ENCODE measurements around the gene LRIT1. TPM values are rescaled to one million over a fixed set of nuclear protein-coding genes. Genes with fewer than 3 reads are reported as not detected.
A peak's percentile ranks its signal among the peaks of the same experiment; 100 is the strongest.

The LRIT1 gene
- total and polyA plus RNA-seq, 5 experiments from 2014 or later = not detected

DNA sequence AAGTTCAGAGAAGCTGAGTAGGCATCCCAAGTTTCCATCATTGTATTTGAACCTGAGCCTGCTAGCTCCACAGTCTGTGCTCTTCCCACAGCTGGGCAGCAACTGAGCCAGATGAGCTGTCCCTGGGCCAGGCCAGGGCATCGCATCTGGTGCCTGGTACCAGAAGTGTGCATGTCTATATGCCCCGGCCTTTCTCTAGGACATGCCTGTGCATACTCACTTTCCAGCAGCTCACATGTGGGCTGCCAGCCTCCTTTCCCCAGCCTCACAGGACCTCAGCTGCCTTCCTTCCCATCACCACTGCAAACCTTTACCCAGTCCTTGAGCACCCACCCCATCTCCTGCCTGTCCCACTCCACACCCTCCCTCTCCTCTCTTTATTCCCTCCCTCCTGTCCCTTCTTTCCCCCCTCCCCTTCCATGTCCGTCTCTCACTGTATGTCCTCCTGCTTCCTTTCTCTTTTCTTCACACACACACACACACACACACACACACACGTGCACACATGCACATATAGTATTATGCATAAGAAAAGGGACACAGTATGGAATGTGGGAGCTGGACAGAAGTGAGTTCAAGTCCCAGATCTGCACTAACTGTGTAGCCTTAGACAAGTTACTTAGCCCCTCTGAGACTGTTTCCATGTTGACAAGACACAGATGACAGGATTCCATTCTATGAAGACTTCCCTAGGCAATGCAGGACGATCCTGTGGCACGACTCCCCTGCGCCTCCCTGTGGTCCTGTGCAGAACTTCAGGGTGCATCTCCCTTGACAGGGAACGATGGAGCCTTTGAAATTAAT, 36.1 kb downstream of the LRIT1 start:
- ATAC-seq (peak; percentile 72 to 82), DNase-seq (peak; percentile 34 to 81 (median 64))
- Mint-ChIP-seq H3K36me3 (no peaks in the 10 kb centered on the region), H3K4me3 (no peak overlapping the region), H3K27ac (peak overlapping the region in 3 of 10 donors; percentile 9 to 46 (median 16)), H3K4me1 (peaks cover 0 to 4% (median 2%) of the 10 kb centered on the region in 4 donors), H3K27me3 (peaks cover 3 to 13% (median 7%) of the 10 kb centered on the region in 5 donors), H3K9me3 (no peaks in the 10 kb centered on the region)
- POLR2A ChIA-PET = interaction anchor here (0.8 kb wide), 1 partner anchor 27 kb away, joined by 4 read pairs; no protein-coding TSS in a partner anchor

DNA sequence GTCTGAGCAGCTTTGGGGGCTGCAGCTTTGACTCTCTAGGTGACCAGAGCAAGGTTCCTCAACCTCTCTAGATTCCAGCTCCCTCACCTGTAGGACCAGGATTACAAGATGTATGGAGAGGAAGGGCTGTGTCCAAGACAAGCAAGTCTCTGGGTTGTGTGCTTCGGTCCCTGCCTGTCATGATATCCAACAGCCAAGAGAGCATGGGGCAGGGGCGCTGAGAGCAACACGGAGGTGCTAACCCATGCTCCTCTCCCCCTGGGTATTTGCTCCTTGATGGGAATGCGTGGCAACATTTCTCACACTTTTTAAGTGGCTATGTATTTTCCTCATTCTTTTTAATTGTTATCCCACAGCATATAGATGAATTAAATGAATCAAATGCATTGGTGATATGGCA, 36.7 kb downstream of the LRIT1 start:
- DNase-seq (no peak), ATAC-seq (no peak)
- Mint-ChIP-seq H3K4me1 (peaks cover 0 to 4% (median 2%) of the 10 kb centered on the region in 4 donors), H3K27ac (peak overlapping the region in 2 of 10 donors; percentile 16 to 49), H3K9me3 (no peaks in the 10 kb centered on the region), H3K36me3 (no peaks in the 10 kb centered on the region), H3K4me3 (no peak overlapping the region), H3K27me3 (peaks cover 3 to 13% (median 7%) of the 10 kb centered on the region in 5 donors)
- POLR2A ChIA-PET = interaction anchor here (0.8 kb wide), 1 partner anchor 28 kb away, joined by 4 read pairs; no protein-coding TSS in a partner anchor

DNA sequence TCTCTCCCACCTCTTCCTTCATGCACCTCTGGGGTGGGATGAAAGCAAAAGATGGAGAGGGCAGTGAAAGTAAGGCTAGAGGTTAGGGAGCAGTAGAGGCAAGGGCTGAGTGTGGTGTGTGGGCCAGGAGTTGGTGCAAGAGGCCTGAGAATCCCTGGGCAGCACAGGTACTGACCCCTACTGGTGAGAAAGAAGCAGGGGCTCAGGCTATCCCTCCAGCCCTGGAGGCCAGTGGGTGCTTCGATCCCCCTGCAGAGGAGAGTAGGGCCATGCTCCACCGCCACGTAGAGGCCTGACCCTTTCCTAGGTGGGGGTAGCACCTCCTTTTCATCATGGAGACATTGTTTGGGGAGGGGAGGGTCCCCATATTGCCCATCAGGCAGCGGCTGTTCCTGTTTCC, 37.2 kb downstream of the LRIT1 start:
- Mint-ChIP-seq H3K27ac (no peak overlapping the region), H3K4me1 (peaks cover 0 to 4% (median 2%) of the 10 kb centered on the region in 4 donors), H3K36me3 (no peaks in the 10 kb centered on the region), H3K4me3 (no peak overlapping the region), H3K9me3 (no peaks in the 10 kb centered on the region), H3K27me3 (peaks cover 3 to 13% (median 7%) of the 10 kb centered on the region in 5 donors)
- DNase-seq (no peak), ATAC-seq (no peak)
- POLR2A ChIA-PET = no interaction called here

DNA sequence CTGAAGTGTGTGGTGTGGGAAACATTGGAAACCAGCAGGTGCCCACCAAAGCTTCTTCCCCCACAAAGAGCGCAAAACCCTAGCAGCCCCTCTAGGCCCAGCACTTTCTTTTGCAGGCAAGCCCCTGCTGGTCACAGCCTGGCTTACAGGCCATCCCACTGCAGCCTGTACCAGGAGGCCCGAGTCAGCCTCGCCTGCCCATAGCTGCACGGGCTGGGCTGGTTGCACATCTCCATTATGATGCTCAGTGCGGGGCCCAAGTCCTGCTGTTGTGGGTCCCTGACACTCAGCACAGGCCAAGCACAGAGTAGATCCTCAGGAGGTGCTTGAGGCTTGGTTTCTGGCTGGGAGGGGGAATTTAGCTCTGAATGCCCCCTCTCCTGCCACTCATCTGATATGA, 39.0 kb downstream of the LRIT1 start:
- peaks cover 0 to 4% (median 2%) of the 10 kb centered on the region in 4 donors for H3K4me1 Mint-ChIP-seq
- no peak for DNase-seq
- POLR2A ChIA-PET = no interaction called here

GRCh38 chr10:84201682-84202081, 39.7 kb downstream of the LRIT1 start:
- POLR2A ChIA-PET = no interaction called here

More for the DNA sequence above, 39.0 kb downstream of the LRIT1 start:
- H3K9me3 Mint-ChIP-seq = no peaks in the 10 kb centered on the region
- ATAC-seq = no peak
- H3K27me3 Mint-ChIP-seq = peaks cover 3 to 16% (median 8%) of the 10 kb centered on the region in 5 donors
- H3K27ac Mint-ChIP-seq = peak overlapping the region in 1 of 10 donors; percentile 75
- H3K4me3 Mint-ChIP-seq = no peak overlapping the region
- H3K36me3 Mint-ChIP-seq = no peaks in the 10 kb centered on the region

DNA sequence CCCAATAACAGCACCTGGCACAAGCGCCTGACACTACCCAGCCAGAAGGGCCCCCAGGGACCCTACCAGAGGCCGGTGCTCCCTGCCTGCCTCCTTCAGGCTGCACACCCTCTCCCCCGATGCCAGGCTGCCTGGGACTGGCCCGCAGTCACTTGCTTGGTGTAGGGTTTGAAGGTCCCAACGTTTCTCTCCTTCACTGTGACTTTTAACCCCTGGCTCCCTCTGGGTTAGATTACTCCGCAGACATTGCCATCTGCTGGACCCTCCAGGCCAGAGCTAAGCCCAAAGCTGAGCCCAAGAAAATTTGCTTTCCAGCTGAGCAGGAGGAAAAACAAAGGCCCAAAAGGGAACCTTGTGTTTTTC, 40.1 kb downstream of the LRIT1 start:
- Mint-ChIP-seq H3K4me3 (no peak overlapping the region), H3K27ac (no peak overlapping the region), H3K9me3 (no peaks in the 10 kb centered on the region), H3K36me3 (no peaks in the 10 kb centered on the region), H3K27me3 (peaks cover 3 to 19% (median 6%) of the 10 kb centered on the region in 5 donors), H3K4me1 (peaks cover 0 to 6% (median 2%) of the 10 kb centered on the region in 4 donors)
- POLR2A ChIA-PET = no interaction called here
- DNase-seq (no peak), ATAC-seq (no peak)

More at GRCh38 chr10:84201682-84202081, 39.7 kb downstream of the LRIT1 start:
- peaks cover 0 to 4% (median 2%) of the 10 kb centered on the region in 4 donors for H3K4me1 Mint-ChIP-seq
- no peak overlapping the region for H3K27ac Mint-ChIP-seq
- no peak for DNase-seq
- no peaks in the 10 kb centered on the region for H3K9me3 Mint-ChIP-seq
- H3K27me3 Mint-ChIP-seq = peaks cover under 1 to 16% (median 5%) of the 10 kb centered on the region in 5 donors
- H3K4me3 Mint-ChIP-seq = no peak overlapping the region
- no peak for ATAC-seq
- H3K36me3 Mint-ChIP-seq = no peaks in the 10 kb centered on the region

DNA sequence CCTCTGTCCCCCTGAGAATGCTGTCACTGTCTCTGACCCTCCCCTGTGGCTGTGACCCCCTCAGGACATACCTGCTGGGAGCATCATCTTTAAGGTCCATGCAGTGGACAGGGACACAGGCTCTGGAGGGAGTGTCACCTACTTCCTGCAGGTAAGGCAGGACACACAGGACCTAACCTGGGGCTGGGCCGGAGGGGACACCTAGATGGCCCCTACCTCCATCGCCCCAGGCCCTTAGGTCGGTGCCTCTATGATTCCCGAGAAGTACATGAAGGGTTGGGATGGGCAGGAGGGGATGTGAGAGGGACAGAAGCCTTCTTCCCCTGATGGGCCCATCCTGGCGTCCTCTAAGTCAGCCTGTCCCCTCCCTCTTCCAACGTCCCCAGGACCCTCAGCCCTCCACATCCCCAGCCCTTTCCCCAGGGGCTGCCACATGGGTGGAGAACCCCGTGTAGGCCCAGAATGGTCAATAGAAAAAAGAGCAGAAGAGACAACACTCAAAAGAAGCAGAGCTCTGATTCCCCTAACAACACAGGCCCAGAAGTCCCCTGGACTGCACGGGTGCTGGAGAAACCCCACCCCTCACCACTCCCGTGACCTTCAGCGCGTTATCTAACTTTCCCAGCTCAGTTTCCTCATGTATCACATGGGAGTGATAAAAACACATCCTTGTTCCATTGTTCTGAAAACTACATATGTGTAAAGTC, 40.7 kb downstream of the LRIT1 start:
- no peak for ATAC-seq
- H3K4me3 Mint-ChIP-seq = no peak overlapping the region

DNA sequence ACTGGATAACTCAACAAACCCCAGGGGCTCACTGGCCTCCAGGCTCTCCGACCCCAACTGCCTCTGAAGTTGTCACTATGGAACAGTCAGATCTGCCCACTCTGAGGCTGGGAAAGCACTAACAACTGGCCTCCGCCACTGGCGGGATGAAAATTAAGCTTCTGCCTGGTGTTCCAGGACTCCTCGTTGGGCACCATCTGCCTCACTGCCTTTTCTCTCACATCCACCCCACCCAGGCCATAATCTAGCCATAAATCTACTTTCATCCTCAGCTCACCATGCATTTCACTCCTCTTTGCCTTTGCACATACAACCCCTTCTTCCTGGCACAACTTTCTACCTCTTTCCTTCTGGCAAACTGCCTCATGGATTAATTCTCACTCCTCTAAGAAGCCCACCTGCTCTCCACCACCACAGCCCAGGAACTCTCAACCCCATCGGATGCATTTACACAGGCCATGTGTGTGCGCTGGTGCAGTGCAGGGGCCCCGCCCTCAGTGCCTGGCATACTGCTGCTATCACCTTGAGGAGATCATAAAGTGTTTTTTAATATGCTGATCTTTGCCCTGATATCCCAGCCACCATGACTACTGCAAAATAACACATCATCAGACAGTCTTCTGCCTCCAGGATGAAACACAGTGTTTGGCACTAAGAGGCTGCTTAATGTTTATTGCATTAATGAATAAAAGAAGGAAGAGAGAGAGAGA, 43.0 kb downstream of the LRIT1 start:
- POLR2A ChIA-PET = no interaction called here
- no peak overlapping the region for H3K4me3 Mint-ChIP-seq
- peak overlapping the region in 1 of 10 donors; percentile 35 for H3K27ac Mint-ChIP-seq

More for the DNA sequence above, 40.7 kb downstream of the LRIT1 start:
- DNase-seq = no peak
- H3K36me3 Mint-ChIP-seq = no peaks in the 10 kb centered on the region
- H3K9me3 Mint-ChIP-seq = no peaks in the 10 kb centered on the region
- H3K27me3 Mint-ChIP-seq = peaks cover 3 to 24% (median 11%) of the 10 kb centered on the region in 5 donors
- no peak overlapping the region for H3K27ac Mint-ChIP-seq
- peaks cover 0 to 4% (median 2%) of the 10 kb centered on the region in 4 donors for H3K4me1 Mint-ChIP-seq
- POLR2A ChIA-PET = no interaction called here

DNA sequence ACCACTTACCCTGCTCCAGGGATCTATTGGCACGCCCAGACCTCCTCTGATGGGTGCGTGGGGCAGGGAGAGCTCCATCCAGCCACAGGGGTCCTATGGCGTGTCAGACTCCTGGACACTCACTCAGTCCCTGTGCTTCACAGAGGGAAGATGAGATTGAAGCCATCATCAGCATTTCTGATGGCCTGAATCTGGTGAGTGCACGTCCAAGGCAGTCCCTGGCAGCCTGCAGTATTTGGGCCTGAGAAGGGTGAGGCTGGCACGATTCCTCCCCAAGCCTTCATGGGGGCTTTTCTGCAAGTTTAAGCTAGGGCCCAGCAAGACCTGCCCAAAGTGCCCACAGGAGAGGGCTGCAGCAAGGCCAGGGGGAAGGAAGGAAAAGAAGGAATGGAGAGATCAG, 43.7 kb downstream of the LRIT1 start:
- Mint-ChIP-seq H3K4me1 (peaks cover 0 to 8% (median 4%) of the 10 kb centered on the region in 4 donors), H3K4me3 (no peak overlapping the region), H3K27ac (no peak overlapping the region), H3K27me3 (peaks cover 5 to 28% (median 16%) of the 10 kb centered on the region in 5 donors), H3K9me3 (no peaks in the 10 kb centered on the region), H3K36me3 (no peaks in the 10 kb centered on the region)
- ATAC-seq = no peak
- no peak for DNase-seq
- POLR2A ChIA-PET = no interaction called here

More for the DNA sequence above, 43.0 kb downstream of the LRIT1 start:
- ATAC-seq (no peak), DNase-seq (no peak)
- Mint-ChIP-seq H3K27me3 (peaks cover 4 to 28% (median 16%) of the 10 kb centered on the region in 5 donors), H3K36me3 (no peaks in the 10 kb centered on the region), H3K4me1 (peaks cover 0 to 8% (median 4%) of the 10 kb centered on the region in 4 donors), H3K9me3 (no peaks in the 10 kb centered on the region)

DNA sequence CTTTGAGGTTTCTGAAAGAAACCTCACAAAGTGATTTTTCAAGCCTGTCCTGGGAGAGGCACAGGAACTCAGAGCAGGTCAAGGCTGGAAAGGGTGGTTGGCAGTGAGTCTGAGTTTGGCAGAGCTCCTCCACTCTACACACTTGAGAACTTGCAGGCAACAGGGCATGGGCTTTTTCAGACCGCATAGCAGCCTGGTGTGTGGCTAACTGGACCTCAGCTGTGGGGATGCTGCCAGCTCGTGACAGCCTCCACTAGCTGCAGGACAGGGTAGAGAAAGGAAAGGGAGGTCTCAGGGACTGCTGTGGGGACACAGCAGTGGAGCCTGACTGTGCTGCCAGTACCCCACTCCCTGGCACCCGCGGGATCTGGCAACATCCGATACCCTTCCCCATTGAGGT, 44.4 kb downstream of the LRIT1 start:
- no peaks in the 10 kb centered on the region for H3K9me3 Mint-ChIP-seq
- no peak overlapping the region for H3K4me3 Mint-ChIP-seq
- POLR2A ChIA-PET = no interaction called here

GRCh38 chr10:84196083-84196482, 45.3 kb downstream of the LRIT1 start:
- H3K4me3 Mint-ChIP-seq = peak overlapping the region in 2 of 10 donors; percentile 71 to 81
- POLR2A ChIA-PET = no interaction called here
- H3K36me3 Mint-ChIP-seq = no peaks in the 10 kb centered on the region
- H3K27ac Mint-ChIP-seq = peak overlapping the region in 2 of 10 donors; percentile 10 to 31
- ATAC-seq = no peak
- peaks cover 5 to 28% (median 16%) of the 10 kb centered on the region in 5 donors for H3K27me3 Mint-ChIP-seq
- H3K4me1 Mint-ChIP-seq = peaks cover 6 to 14% (median 10%) of the 10 kb centered on the region in 4 donors
- no peak for DNase-seq
- no peaks in the 10 kb centered on the region for H3K9me3 Mint-ChIP-seq

More for the DNA sequence above, 44.4 kb downstream of the LRIT1 start:
- Mint-ChIP-seq H3K27me3 (peaks cover 5 to 28% (median 16%) of the 10 kb centered on the region in 5 donors), H3K4me1 (peaks cover 0 to 8% (median 5%) of the 10 kb centered on the region in 4 donors), H3K27ac (no peak overlapping the region), H3K36me3 (no peaks in the 10 kb centered on the region)
- DNase-seq (no peak), ATAC-seq (no peak)

GRCh38 chr10:84195044-84195830, 46.1 kb downstream of the LRIT1 start:
- Mint-ChIP-seq H3K27ac (peak overlapping the region in 2 of 10 donors; percentile 31 to 57), H3K4me3 (peak overlapping the region; percentile 64 to 81 (median 74)), H3K36me3 (no peaks in the 10 kb centered on the region), H3K4me1 (peaks cover 12 to 23% (median 17%) of the 10 kb centered on the region in 4 donors), H3K9me3 (no peaks in the 10 kb centered on the region), H3K27me3 (peaks cover 5 to 28% (median 16%) of the 10 kb centered on the region in 5 donors)
- ATAC-seq (no peak), DNase-seq (peak in 1 of 10 donors; percentile 8)
- POLR2A ChIA-PET = no interaction called here
